WTC11 (cell line): ENCODE measurements around the gene ELAC2.

ENCODE experiments used
- CTCF ChIP-seq: fragments of 200-600 bp; IDR thresholded peaks from 2 replicates; pipeline ENCODE4 v1.8.0; 2022; ENCODE audit warnings: antibody characterized with exemption
- ZNF121 ChIP-seq: sonication (generic); formaldehyde crosslinking; IDR thresholded peaks from 2 replicates; pipeline ENCODE4 v1.8.0; 2023; ENCODE audit warnings: missing genetic modification reagents
- TF ChIP-seq, protein P1 (sequence below): sonication (generic); formaldehyde crosslinking; IDR thresholded peaks from 2 replicates; pipeline ENCODE4 v1.8.1; 2023; ENCODE audit warnings: mild to moderate bottlenecking, missing genetic modification reagents, borderline replicate concordance

DNA sequence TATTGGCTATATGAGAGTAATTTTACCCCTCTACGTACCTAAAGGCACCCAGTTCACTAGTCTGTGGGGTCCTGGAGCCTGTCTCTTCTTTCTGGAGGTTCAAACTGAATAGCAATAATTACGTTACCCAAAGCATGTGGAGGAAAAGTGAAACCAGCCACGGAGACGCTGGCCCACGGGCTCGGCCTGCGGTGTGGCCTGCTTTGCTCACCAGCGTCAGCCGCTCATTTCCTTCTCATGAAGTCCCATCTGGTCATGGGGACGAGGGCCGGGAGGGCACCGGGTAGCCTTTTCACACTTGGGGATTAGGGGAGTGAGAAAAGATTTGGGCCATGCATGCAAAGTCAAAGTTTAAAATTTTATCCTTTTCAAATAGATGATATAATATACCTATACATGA lies 26.9 kb downstream of the ELAC2 start:
- TF ChIP-seq ZNF121 (CRISPR knock-in tag) (no peak), CTCF (no peak)
- TF ChIP-seq, protein P1, sequence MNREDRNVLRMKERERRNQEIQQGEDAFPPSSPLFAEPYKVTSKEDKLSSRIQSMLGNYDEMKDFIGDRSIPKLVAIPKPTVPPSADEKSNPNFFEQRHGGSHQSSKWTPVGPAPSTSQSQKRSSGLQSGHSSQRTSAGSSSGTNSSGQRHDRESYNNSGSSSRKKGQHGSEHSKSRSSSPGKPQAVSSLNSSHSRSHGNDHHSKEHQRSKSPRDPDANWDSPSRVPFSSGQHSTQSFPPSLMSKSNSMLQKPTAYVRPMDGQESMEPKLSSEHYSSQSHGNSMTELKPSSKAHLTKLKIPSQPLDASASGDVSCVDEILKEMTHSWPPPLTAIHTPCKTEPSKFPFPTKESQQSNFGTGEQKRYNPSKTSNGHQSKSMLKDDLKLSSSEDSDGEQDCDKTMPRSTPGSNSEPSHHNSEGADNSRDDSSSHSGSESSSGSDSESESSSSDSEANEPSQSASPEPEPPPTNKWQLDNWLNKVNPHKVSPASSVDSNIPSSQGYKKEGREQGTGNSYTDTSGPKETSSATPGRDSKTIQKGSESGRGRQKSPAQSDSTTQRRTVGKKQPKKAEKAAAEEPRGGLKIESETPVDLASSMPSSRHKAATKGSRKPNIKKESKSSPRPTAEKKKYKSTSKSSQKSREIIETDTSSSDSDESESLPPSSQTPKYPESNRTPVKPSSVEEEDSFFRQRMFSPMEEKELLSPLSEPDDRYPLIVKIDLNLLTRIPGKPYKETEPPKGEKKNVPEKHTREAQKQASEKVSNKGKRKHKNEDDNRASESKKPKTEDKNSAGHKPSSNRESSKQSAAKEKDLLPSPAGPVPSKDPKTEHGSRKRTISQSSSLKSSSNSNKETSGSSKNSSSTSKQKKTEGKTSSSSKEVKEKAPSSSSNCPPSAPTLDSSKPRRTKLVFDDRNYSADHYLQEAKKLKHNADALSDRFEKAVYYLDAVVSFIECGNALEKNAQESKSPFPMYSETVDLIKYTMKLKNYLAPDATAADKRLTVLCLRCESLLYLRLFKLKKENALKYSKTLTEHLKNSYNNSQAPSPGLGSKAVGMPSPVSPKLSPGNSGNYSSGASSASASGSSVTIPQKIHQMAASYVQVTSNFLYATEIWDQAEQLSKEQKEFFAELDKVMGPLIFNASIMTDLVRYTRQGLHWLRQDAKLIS (CRISPR knock-in tag), result no peak
